Parathyroid adenoma (tissue), 2 donors: ENCODE results near the gene SNX20.

Source experiments
- H2AFZ ChIP-seq: fragments of 300-600 bp; sonication (generic); one replicate; pipeline ENCODE4 v1.7.0; 2017; ENCODE audit warnings: antibody characterized with exemption, mild to moderate bottlenecking
- H3K27ac ChIP-seq: fragments of 300-600 bp; sonication (generic); one replicate; pipeline ENCODE4 v1.7.0; 2017
- H3K27me3 ChIP-seq: fragments of 300-600 bp; sonication (generic); one replicate; pipeline ENCODE4 v1.7.0; 2017; ENCODE audit warnings: low read length; ENCODE audit not compliant: control insufficient read depth, insufficient read depth
- H3K36me3 ChIP-seq: fragments of 300-600 bp; sonication (generic); one replicate; pipeline ENCODE4 v1.7.0; 2017; ENCODE audit warnings: low read length; ENCODE audit not compliant: control insufficient read depth, insufficient read depth
- H3K4me1 ChIP-seq: fragments of 300-600 bp; sonication (generic); one replicate; pipeline ENCODE4 v1.7.0; 2017; ENCODE audit warnings: control low read depth
- H3K4me2 ChIP-seq: fragments of 300-600 bp; sonication (generic); one replicate; pipeline ENCODE4 v1.7.0; 2017; ENCODE audit warnings: low read length
- H3K4me3 ChIP-seq: fragments of 300-600 bp; sonication (generic); one replicate; pipeline ENCODE4 v1.7.0; 2017; ENCODE audit warnings: low read depth, low read length
- H3K79me2 ChIP-seq: fragments of 300-600 bp; sonication (generic); one replicate; pipeline ENCODE4 v1.7.0; 2017; ENCODE audit warnings: control low read depth
- H3K9ac ChIP-seq: fragments of 300-600 bp; sonication (generic); one replicate; pipeline ENCODE4 v1.7.0; 2017; ENCODE audit warnings: mild to moderate bottlenecking
- H3K9me3 ChIP-seq: fragments of 300-600 bp; sonication (generic); one replicate; pipeline ENCODE4 v1.7.0; 2017; ENCODE audit warnings: low read length; ENCODE audit not compliant: control insufficient read depth
- CTCF ChIP-seq: fragments of 300-600 bp; sonication (generic); IDR thresholded peaks from one replicate; pipeline ENCODE4 v1.7.0; 2017; ENCODE audit warnings: antibody characterized with exemption, mild to moderate bottlenecking
- donor health status: primary hyperparathyroidism.

The SNX20 gene

GRCh38 chr16:50721549-50722404 is 40.7 kb upstream of the SNX20 start:
- Histone ChIP-seq H3K27ac (no peak overlapping the region), H3K27me3 (no peaks in the 10 kb centered on the region), H3K4me3 (no peak overlapping the region), H3K9me3 (no peaks in the 10 kb centered on the region), H3K9ac (no peak overlapping the region), H3K4me1 (no peaks in the 10 kb centered on the region), H3K36me3 (no peaks in the 10 kb centered on the region), H3K4me2 (no peak overlapping the region), H3K79me2 (no peaks in the 10 kb centered on the region), H2AFZ (no peak overlapping the region)
- TF ChIP-seq CTCF: no peak

GRCh38 chr16:50719401-50720337 is 38.6 kb upstream of the SNX20 start:
- no peaks in the 10 kb centered on the region for H3K4me1 ChIP-seq
- H3K4me2 ChIP-seq: no peak overlapping the region
- H3K27me3 ChIP-seq: no peaks in the 10 kb centered on the region
- H3K27ac ChIP-seq: no peak overlapping the region
- no peak overlapping the region for H2AFZ ChIP-seq
- H3K79me2 ChIP-seq: no peaks in the 10 kb centered on the region
- no peak overlapping the region for H3K4me3 ChIP-seq
- TF ChIP-seq CTCF: no peak
- H3K9ac ChIP-seq: no peak overlapping the region
- no peaks in the 10 kb centered on the region for H3K36me3 ChIP-seq
- no peaks in the 10 kb centered on the region for H3K9me3 ChIP-seq

- Histone ChIP-seq H3K36me3 (no peaks in the 10 kb centered on the region), H3K9me3 (no peaks in the 10 kb centered on the region), H3K27me3 (no peaks in the 10 kb centered on the region), H3K4me2 (no peak overlapping the region), H3K79me2 (no peaks in the 10 kb centered on the region), H3K4me3 (no peak overlapping the region), H3K4me1 (no peaks in the 10 kb centered on the region), H3K27ac (no peak overlapping the region), H3K9ac (no peak overlapping the region), H2AFZ (no peak overlapping the region)
- TF ChIP-seq CTCF: no peak
These were observed 37.8 kb upstream of the SNX20 start for GRCh38 chr16:50718761-50719400.

- no peak overlapping the region for H3K27ac ChIP-seq
- H3K36me3 ChIP-seq: no peaks in the 10 kb centered on the region
- no peaks in the 10 kb centered on the region for H3K79me2 ChIP-seq
- no peaks in the 10 kb centered on the region for H3K27me3 ChIP-seq
- no peak overlapping the region for H2AFZ ChIP-seq
- no peak overlapping the region for H3K9ac ChIP-seq
- TF ChIP-seq CTCF: no peak
- no peak overlapping the region for H3K4me2 ChIP-seq
- H3K9me3 ChIP-seq: no peaks in the 10 kb centered on the region
- H3K4me3 ChIP-seq: no peak overlapping the region
- H3K4me1 ChIP-seq: no peaks in the 10 kb centered on the region
These were observed 37.1 kb upstream of the SNX20 start for GRCh38 chr16:50718061-50718760.
